Osteoblast (primary cell): ENCODE measurements around the gene PLEKHH3. TPM values are rescaled to one million over a fixed set of nuclear protein-coding genes. Genes with fewer than 3 reads are reported as not detected.
A peak's percentile ranks its signal among the peaks of the same experiment; 100 is the strongest.

Source experiments
- DNase-seq: peaks from one replicate; pipeline ENCODE4 v3.0.0; 2011; ENCODE audit warnings: low spot score, mixed read lengths; ENCODE audit not compliant: insufficient read length; ENCODE audit errors: missing footprints
- H2AFZ ChIP-seq: 2 replicates; pipeline ENCODE4 v1.6.0; 2011; ENCODE audit warnings: mild to moderate bottlenecking, low read length
- H3K27ac ChIP-seq: 2 replicates; pipeline ENCODE4 v1.5.1; 2011; ENCODE audit warnings: mild to moderate bottlenecking, low read depth, low read length, moderate library complexity
- H3K27me3 ChIP-seq: 2 replicates; pipeline ENCODE4 v1.6.0; 2012; ENCODE audit warnings: mild to moderate bottlenecking, control low read depth, inconsistent platforms, low read length, moderate library complexity; ENCODE audit not compliant: insufficient read depth
- H3K36me3 ChIP-seq: 2 replicates; pipeline ENCODE4 v1.5.1; 2011; ENCODE audit warnings: mild to moderate bottlenecking, low read length, control low read depth, moderate library complexity; ENCODE audit not compliant: insufficient read depth
- H3K4me1 ChIP-seq: 2 replicates; pipeline ENCODE4 v1.5.1; 2011; ENCODE audit warnings: mild to moderate bottlenecking, low read length, control low read depth, moderate library complexity; ENCODE audit not compliant: insufficient read depth
- H3K4me2 ChIP-seq: 2 replicates; pipeline ENCODE4 v1.6.0; 2011; ENCODE audit warnings: mild to moderate bottlenecking, low read length; ENCODE audit not compliant: insufficient read depth
- H3K4me3 ChIP-seq: fragments of 200-600 bp; sonication (generic); 3 replicates; pipeline ENCODE4 v1.5.1; 2012; ENCODE audit warnings: mild to moderate bottlenecking, low read length, inconsistent platforms; ENCODE audit not compliant: insufficient read depth
- H3K79me2 ChIP-seq: 2 replicates; pipeline ENCODE4 v1.6.0; 2012; ENCODE audit warnings: mild to moderate bottlenecking, low read length, control low read depth, inconsistent platforms; ENCODE audit not compliant: insufficient read depth
- H3K9me3 ChIP-seq: 2 replicates; pipeline ENCODE4 v1.5.1; 2011; ENCODE audit warnings: low read depth, low read length, control low read depth
- H4K20me1 ChIP-seq: 2 replicates; pipeline ENCODE4 v1.6.0; 2012; ENCODE audit warnings: mild to moderate bottlenecking, low read length, control low read depth; ENCODE audit not compliant: insufficient read depth
- total RNA-seq: library from RNA; depleted of rRNA; stranded (reverse); fragments of >200 nt; gene quantifications from 2 replicates; pipeline ENCODE4 v1.2.3, GENCODE V29; 2012
- TF ChIP-seq, protein P1 (sequence below): IDR thresholded peaks from 2 replicates; pipeline ENCODE4 v1.5.1; 2011; ENCODE audit warnings: mild to moderate bottlenecking, low read depth, low read length, moderate library complexity; ENCODE audit errors: extremely low read depth

Gene PLEKHH3
- total RNA-seq, 1 donor = 19.9 TPM

DNA sequence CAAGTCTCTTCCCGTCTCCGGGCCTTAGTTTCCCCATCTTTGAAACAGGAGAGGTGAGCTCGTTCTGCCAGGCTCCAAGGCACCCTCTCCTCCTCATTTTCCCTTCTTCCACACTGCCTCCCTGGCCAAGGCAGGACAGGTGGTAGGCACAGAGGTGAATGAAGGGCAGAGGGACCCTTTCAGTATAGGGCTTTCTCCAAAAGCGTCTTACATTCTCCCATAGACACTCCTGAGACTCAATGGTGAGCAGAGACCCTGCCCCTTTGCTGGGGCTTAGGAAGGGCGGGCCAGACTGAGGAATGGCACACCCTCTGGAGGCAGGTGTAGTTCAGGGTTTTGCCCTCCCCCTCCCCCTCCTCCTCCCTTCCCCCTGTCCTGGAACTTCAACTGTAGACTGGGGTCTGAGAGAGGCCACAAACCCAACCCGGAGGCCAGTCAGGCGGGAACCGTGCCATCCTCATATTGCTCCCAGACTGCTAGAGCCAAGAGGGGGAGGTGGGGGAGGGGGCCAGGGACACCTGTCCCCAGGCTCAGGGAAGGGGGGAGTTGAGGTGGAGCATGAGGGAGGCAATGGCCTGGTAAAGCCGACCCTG is 1.9 kb downstream of the PLEKHH3 start:
- peaks cover 34% of the 10 kb centered on the region for H3K79me2 ChIP-seq
- peaks cover 32% of the 10 kb centered on the region for H3K36me3 ChIP-seq
- peaks cover 38% of the 10 kb centered on the region for H4K20me1 ChIP-seq
- peak overlapping the region; percentile 96 for H3K4me3 ChIP-seq
- peak overlapping the region; percentile 97 for H3K4me2 ChIP-seq
- H2AFZ ChIP-seq = no peak overlapping the region
- H3K9me3 ChIP-seq = no peaks in the 10 kb centered on the region
- peaks cover 34% of the 10 kb centered on the region for H3K4me1 ChIP-seq
- TF ChIP-seq, protein P1, sequence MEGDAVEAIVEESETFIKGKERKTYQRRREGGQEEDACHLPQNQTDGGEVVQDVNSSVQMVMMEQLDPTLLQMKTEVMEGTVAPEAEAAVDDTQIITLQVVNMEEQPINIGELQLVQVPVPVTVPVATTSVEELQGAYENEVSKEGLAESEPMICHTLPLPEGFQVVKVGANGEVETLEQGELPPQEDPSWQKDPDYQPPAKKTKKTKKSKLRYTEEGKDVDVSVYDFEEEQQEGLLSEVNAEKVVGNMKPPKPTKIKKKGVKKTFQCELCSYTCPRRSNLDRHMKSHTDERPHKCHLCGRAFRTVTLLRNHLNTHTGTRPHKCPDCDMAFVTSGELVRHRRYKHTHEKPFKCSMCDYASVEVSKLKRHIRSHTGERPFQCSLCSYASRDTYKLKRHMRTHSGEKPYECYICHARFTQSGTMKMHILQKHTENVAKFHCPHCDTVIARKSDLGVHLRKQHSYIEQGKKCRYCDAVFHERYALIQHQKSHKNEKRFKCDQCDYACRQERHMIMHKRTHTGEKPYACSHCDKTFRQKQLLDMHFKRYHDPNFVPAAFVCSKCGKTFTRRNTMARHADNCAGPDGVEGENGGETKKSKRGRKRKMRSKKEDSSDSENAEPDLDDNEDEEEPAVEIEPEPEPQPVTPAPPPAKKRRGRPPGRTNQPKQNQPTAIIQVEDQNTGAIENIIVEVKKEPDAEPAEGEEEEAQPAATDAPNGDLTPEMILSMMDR = no peak
- H3K27me3 ChIP-seq = no peaks in the 10 kb centered on the region
- DNase-seq = peak; percentile 94
- H3K27ac ChIP-seq = no peak overlapping the region

DNA sequence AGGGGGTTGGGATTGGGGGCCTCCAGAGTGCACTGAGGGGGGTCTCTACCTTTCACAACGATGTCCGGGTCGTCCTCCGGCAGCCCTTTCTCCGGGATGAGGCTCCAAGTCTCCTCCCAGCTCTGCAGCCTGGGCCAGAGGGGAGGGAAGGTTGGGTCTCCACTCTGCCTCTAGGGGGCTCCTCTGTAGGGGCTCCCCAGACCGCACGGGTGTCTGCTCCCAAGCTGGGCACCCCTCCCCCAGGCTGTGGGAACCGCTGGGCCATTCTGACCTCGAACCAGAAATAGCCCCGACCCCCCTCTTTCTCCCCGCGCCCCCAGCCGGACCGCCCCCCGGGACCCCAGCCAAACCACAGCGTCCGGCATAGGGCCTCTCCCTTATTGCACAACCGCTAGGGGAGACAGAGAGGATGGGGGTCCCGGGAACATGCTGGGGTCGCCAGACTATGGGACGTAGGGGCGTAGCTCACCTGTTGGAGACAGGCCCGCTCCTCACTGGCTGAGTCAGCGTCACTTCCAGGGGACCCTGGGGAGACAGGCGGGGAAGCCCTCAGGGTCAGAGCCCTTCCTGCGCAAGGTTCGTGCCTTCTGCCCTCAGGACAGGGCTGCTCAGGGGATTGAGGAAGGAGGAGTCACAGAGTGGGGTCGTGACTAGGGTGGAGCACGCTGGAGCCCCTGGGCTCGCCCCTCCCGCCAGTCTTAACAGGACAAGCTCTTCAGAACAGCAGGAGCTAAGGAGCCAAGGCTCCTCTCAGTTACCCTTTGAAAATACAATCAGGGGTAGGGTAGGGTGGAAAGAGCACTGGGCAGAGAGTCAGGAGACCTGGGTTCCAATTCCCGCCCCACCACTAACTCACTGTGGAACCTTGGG is 2.7 kb downstream of the PLEKHH3 start:
- Histone ChIP-seq H3K4me2 (peak overlapping the region; percentile 97), H3K9me3 (no peaks in the 10 kb centered on the region), H3K4me3 (peak overlapping the region; percentile 96), H3K4me1 (peaks cover 28% of the 10 kb centered on the region), H4K20me1 (peaks cover 38% of the 10 kb centered on the region), H2AFZ (no peak overlapping the region), H3K27ac (no peak overlapping the region), H3K36me3 (peaks cover 39% of the 10 kb centered on the region), H3K27me3 (no peaks in the 10 kb centered on the region), H3K79me2 (peaks cover 34% of the 10 kb centered on the region)
- TF ChIP-seq, protein P1 = peak; percentile 50
- peak; percentile 100 for DNase-seq

DNA sequence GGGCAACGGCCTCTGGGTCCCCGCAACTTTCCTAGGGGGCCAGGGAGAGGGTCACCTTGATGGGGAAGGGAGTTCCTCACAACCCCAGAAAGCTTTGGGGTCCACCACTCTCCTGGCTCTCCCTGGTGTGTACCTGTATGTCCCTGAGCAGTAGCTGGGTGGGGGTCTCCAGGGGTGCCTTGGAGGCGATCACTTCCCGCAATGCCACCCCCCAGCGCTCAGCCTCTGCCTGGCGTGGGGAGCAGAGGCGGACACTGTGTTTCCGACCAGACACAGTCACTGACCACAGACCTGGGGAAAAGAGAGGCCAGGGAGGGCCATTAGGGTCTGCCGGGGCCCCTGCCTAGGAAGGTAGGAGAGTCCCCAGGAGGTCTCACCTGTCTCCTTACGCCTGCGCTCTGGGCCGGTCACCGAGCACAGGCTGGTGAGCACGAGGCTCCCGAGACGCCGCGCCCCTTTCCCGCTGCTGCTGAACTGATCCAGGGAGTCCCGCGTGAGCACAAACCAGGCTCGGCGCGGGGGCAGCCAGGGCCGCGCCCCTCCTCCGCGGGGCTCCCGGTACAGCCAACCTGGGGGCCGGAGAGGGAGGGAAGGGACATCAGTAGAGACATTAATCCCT is 3.4 kb downstream of the PLEKHH3 start:
- peaks cover 34% of the 10 kb centered on the region for H3K79me2 ChIP-seq
- TF ChIP-seq, protein P1 = no peak
- peak overlapping the region; percentile 96 for H3K4me3 ChIP-seq

DNA sequence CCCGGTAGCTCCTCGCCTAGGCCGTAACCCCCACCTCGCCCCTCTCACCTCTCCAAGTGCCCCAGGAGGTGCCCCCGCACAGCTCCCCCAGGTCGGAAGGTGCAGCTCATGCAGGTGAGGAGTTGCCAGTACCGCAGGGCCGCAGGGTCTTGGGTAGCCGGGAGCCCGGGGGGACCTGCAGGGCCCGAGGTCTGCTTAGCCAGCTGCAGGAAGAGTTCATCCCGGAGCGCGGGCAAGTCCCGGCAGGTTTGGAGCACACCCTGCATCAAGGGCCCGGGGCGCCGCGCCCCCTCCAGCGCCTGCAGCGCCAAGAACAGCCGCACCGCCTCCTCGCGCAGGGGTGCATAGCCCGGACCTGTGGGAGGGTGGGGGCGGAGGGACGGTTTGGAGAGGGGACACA is 4.8 kb downstream of the PLEKHH3 start:
- peaks cover 25% of the 10 kb centered on the region for H3K4me1 ChIP-seq
- peaks cover 49% of the 10 kb centered on the region for H3K36me3 ChIP-seq
- no peaks in the 10 kb centered on the region for H3K9me3 ChIP-seq
- peaks cover 43% of the 10 kb centered on the region for H4K20me1 ChIP-seq
- TF ChIP-seq, protein P1 = no peak
- H3K27ac ChIP-seq = no peak overlapping the region
- peaks cover 34% of the 10 kb centered on the region for H3K79me2 ChIP-seq
- H2AFZ ChIP-seq = no peak overlapping the region
- H3K27me3 ChIP-seq = no peaks in the 10 kb centered on the region
- DNase-seq = peak; percentile 83
- no peak overlapping the region for H3K4me2 ChIP-seq
- no peak overlapping the region for H3K4me3 ChIP-seq

More for the DNA sequence above, 3.4 kb downstream of the PLEKHH3 start:
- Histone ChIP-seq H3K27me3 (no peaks in the 10 kb centered on the region), H3K27ac (no peak overlapping the region), H3K36me3 (peaks cover 43% of the 10 kb centered on the region), H2AFZ (no peak overlapping the region), H4K20me1 (peaks cover 38% of the 10 kb centered on the region), H3K4me2 (peak overlapping the region; percentile 97), H3K9me3 (no peaks in the 10 kb centered on the region), H3K4me1 (peaks cover 21% of the 10 kb centered on the region)
- DNase-seq = no peak
